Skin epidermis (tissue), 12 donors: Measurements from ENCODE around the gene TCF3.

ENCODE experiments used
- H3K27ac ChIP-seq, 21 experiments: fragments of 200-600 bp; sonication (generic) in 11 of 21; one replicate each; pipeline ENCODE4 v1.5.0; 2020; ENCODE audit warnings: mild to moderate bottlenecking in 3 of 21, inconsistent platforms in 2 of 21, moderate library complexity in 2 of 21
- H3K4me3 ChIP-seq, 7 experiments: fragments of 200-600 bp; sonication (generic) in 2 of 7; one replicate each; pipeline ENCODE4 v1.5.0; 2020; ENCODE audit warnings: inconsistent platforms in 2 of 7, mild to moderate bottlenecking in 2 of 7, moderate library complexity in 1 of 7

Gene TCF3

DNA sequence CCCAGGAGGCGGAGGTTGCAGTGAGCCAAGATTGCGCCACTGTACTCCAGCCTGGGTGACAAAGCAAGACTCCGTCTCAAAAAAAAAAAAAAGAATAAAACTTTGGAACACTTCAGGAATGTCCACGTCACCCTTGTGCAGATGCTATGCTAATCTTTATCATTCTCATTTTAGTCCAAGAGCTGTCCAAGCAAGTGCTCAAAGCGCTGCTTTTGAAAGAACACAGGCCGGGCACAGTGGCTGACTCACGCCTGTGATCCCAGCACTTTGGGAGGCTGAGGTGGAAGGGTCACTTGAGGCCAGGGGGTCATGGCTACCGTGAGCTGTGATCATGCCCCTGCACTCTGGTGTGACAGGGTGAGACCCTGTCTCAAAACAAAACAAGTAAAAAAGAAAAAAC is 36.0 kb downstream of the TCF3 start:
- no peak overlapping the region for H3K27ac ChIP-seq

GRCh38 chr19:1615156-1615765 is 37.2 kb downstream of the TCF3 start:
- no peak overlapping the region for H3K4me3 ChIP-seq
- no peak overlapping the region for H3K27ac ChIP-seq

More for the DNA sequence above, 36.0 kb downstream of the TCF3 start:
- H3K4me3 ChIP-seq, result no peak overlapping the region

- H3K27ac ChIP-seq, result no peak overlapping the region
Observed at GRCh38 chr19:1613808-1614570, 38.4 kb downstream of the TCF3 start.

GRCh38 chr19:1613146-1613545 is 39.3 kb downstream of the TCF3 start:
- Histone ChIP-seq H3K4me3 (no peak overlapping the region), H3K27ac (no peak overlapping the region)

More at GRCh38 chr19:1613808-1614570, 38.4 kb downstream of the TCF3 start:
- H3K4me3 ChIP-seq, result no peak overlapping the region

DNA sequence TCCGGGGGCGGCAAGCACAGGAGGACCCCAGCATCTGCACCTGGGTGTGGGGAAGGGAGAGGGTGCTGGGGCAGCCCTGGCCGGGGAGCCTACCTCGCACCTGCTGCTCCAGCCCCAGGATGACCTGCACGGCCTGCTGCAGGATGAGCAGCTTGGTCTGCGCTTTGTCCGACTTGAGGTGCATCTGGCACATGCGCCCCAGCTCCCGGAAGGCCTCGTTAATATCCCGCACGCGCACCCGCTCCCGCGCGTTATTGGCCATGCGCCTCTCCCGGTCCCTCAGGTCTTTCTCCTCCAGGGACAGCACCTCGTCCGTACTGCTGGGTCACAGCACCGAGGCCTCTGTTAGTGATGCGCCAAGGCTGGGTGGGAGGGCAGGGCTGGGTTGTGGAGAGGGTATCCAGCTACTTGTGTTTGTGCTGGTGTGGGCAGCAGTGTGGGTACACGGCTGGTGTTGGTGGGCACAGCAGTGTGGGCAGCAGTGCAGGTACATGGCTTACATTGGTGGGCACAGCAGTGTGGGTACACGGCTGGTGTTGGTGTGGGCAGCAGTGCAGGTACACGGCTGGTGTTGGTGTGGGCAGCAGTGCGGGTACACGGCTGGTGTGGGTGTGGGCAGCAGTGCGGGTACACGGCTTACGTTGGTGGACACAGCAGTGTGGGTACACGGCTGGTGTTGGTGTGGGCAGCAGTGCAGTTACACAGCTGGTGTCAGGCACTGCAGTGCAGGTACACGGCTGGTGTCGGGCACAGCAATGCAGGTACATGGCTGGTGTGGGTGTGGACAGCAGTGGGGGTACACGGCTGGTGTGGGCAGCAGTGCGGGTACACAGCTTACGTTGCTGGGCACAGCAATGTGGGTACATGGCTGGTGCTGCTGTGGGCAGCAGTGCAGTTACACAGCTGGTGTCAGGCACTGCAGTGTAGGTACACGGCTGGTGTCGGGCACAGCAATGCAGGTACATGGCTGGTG is 40.0 kb downstream of the TCF3 start:
- no peak overlapping the region for H3K4me3 ChIP-seq

DNA sequence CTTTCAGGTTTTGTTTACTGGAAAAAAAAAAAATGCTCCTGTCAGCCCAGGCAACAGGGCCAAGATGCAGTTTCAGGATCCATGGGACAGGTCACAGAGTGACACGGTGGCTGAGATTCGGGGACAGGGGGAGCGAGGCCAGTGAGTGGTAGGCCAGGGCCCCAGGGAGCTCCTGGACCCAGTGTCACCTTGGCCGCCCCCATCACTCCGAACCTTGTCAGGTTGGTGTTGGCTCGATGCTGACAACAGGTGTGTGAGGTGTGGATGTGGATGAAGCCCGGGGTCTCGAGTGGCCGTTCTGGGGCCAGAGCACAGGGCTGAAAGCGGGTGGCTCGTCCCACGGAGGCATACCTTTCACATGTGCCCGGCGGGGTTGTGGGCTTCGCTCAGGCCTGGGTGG is 41.1 kb downstream of the TCF3 start:
- Histone ChIP-seq H3K27ac (no peak overlapping the region), H3K4me3 (no peak overlapping the region)

More for the DNA sequence above, 40.0 kb downstream of the TCF3 start:
- H3K27ac ChIP-seq, result no peak overlapping the region

DNA sequence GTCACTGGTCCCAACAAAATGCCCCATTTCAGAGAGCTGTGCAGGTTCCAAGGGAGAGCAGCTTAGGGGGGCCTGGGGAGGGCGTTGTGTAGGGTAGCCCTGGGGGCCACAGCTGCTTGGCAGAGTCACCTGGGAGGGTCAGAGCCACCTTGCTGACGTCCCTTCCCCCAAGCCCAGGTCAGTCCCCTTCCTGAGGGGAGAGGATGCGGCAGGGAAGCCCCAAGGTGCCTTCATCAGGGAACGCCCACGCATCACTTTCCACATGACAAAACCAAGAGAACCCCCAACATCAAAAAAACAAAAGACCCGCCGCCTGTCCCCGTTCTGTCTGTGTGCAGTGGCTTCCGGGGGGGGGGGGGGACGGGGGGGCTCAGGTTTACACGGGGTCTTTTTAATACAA is 41.8 kb downstream of the TCF3 start:
- H3K27ac ChIP-seq, result no peak overlapping the region

DNA sequence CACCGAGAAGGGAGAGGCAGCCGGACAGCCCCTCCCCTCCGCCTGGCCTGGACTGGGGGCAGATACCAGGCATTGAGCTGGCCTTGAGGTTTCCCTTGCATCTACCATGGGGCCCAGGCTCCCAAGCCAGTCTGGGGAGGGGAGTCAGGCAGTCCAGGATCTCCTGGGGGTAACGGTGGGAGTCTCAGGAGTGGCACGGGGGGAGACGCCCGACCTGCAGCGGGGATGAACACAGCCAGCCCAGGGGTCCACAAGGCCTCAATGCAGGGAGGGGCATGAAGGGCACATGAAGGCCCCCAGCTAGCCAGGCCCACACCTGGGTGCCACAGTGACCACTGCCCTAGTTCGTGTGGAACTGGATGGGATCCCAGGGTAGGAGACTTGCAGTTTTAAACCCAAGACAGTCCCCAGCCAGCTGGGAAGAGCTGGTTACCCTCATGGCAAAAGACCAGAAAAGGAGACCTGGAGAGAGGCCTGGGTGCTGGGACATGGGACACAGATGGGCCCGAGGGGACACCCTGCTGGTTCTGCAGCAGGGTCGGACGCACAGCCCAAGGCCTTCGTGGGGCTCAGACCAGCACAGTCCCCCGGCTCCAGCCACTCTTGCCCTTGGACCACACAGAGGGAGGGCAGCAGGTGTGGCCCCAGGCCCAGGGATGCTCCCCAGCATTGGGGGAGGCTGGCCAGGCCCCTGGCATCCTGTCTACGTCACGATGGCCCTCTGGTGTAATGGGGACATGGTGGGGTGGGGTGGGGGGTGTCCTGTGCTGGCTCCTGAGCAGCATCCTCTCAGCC is 42.5 kb downstream of the TCF3 start:
- Histone ChIP-seq H3K4me3 (no peak overlapping the region), H3K27ac (peak overlapping the region in 3 of 21 experiments; percentile 66 to 71 (median 67))

More for the DNA sequence above, 41.8 kb downstream of the TCF3 start:
- no peak overlapping the region for H3K4me3 ChIP-seq

GRCh38 chr19:1609103-1609396 is 43.4 kb downstream of the TCF3 start:
- Histone ChIP-seq H3K4me3 (peak overlapping the region in 2 of 7 experiments; percentile 3 to 22), H3K27ac (peak overlapping the region in 14 of 21 experiments; percentile 11 to 84 (median 62))

DNA sequence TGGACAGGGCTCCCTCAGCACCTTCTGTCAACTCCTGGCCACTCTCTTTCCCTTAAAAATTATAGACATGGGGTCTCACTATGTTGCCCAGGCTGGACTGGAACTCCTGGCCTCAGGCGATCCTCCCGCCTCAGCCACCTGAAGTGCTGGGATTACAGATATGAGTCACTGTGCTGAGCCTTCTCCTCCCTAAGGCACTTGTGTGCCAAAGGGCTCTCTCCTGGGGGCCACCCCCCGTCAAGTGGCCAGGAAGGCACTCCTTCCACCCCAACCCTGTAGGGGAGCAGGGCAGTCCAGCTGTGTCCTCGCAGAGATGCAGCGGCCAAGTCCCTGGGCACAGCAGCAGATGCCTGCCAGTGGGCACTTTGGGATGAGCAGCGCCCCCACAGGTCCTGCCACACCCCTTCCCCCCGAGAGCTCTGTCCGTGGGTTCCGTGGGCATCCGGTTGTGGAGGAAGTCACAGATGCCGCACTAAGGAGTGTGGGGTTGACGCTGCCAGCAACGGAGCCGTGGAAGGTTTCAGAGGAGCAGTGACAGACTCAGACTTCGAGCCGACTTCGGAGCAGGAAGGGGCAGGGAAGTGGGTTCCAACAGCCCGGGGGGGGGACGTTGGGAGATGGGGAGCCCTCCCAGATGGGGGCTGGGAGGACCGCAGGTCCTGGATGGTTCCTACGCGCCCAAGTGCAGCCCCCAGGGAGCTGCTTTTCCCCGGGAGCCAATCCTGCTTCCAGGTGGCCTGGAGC is 43.9 kb downstream of the TCF3 start:
- Histone ChIP-seq H3K4me3 (peak overlapping the region in 2 of 7 experiments; percentile 3 to 22), H3K27ac (peak overlapping the region in 14 of 21 experiments; percentile 11 to 84 (median 62))

- peak overlapping the region; percentile 39 to 96 (median 89) for H3K27ac ChIP-seq
- peak overlapping the region; percentile 87 to 100 (median 99) for H3K4me3 ChIP-seq
Observed at GRCh38 chr19:1606138-1606651, 46.2 kb downstream of the TCF3 start.

DNA sequence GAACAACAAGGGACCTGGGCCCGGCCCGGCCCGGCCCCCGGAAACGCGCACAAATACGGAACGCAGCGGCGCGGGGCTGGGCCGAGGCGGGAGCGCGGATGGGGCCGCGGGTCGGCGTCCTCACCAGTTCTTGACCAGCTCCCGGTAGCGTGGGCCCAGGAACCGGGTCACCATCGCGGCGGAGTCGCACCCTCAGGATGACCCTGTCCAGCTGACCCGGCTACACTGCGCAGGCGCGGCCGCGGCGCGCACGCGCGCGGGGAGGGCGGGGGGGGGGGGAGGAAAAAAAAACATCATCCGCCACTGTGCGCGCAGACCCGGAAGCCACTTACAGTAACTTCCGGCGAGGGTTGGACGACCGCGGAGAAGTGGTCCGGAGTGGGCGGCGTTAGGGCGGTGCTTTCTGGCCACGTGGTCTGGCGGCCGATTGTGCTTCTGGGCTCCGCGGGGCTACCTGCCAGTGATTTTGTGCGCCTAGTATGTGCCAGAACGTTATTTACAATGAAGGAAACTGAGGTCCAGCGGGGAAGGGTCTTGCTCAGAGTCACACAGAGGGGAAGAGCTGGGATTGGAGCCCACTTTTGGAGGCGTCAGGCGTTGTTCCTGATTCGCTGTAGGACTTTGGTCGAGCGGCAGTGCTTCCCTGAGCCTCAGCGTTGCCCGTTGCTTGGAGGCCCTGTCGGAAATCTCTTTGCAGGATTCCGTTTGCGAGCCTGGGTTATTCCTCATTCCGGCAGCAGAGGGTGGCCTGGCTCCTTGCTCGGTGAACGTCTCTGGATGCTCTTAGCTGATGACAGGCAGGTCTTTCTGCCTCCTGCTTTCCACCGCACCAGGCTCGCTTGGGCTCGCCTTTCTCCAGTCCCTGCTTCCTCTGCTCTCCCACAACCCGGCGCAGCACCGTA is 46.9 kb downstream of the TCF3 start, which contains the start of gene UQCR11:
Gene UQCR11, minus strand, starts transcription at position 227 of the 902 bp plus-strand sequence. Its CDS starts 53 bp downstream, at position 174.
- Histone ChIP-seq H3K27ac (peak within 1 kb of the TSS; percentile 67 to 98 (median 90)), H3K4me3 (peak within 1 kb of the TSS; percentile 87 to 100 (median 99))

DNA sequence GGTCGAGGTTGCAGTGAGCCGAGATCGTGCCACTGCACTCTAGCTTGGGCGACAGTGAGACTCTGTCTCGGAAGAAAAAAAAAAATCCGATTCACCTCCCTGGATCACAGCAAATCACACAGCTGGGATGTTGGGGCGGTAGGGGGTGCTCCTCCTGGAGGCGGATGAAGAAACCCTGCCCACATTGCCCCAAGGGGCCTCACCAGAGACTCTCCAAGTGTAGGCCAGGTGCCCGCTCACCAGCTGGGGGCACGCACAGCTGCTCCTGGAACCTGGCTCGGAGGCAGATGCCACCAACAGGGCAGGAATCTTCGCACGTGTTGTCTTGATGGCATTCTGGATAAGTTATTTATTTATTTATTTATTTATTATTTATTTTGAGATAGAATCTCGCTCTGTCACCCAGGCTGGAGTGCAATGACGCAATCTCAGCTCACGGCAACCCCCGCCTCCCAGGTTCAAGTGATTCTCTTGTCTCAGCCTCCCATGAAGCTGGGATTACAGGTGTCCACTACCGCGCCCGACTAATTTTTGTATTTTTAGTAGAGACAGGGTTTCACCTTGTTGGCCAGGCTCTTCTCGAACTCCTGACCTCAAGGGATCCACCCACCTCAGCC is 50.2 kb downstream of the TCF3 start:
- H3K27ac ChIP-seq, result no peak overlapping the region
- H3K4me3 ChIP-seq, result no peak overlapping the region

GRCh38 chr19:1601613-1602064 is 50.8 kb downstream of the TCF3 start:
- Histone ChIP-seq H3K4me3 (no peak overlapping the region), H3K27ac (no peak overlapping the region)

- Histone ChIP-seq H3K4me3 (no peak overlapping the region), H3K27ac (no peak overlapping the region)
Observed at GRCh38 chr19:1599460-1599846, 53.0 kb downstream of the TCF3 start.

DNA sequence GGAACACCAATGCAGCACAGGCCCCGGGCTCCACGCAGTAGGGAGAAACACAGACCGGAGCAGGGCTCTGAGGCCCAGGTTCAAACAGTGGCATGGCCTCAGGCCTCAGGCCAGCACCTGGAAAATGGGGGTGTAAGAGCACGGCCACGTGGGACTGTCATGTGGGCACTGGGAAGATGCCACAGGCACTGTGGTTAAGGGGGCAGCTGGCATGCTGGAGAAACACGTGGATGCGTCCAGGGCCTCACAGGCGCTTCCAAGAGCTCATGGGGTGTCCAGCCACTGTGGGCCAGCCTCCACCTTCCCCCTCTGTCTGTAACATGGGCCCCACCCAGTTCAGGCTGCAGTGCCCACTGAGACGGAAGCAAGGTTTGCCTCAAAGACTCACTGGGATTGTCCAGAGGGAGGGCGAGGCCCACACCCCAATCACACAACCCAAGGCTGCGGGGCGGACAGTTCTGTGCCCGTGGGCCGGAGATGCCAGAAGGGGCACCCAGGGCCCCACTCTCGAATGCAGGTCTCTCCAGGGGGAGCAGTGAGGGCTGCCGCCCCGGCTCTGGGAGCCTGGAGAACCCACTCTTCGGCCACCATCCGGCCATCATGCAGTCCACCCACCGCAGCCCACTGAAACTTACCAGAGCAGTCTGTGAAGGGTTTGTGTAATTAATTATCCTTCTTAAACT is 53.5 kb downstream of the TCF3 start:
- Histone ChIP-seq H3K27ac (no peak overlapping the region), H3K4me3 (no peak overlapping the region)
